HG03442 (cell line): ENCODE data around the gene SLC4A8.

ENCODE experiments used
- ATAC-seq: cut with Tn5 transposase; IDR thresholded peaks from one replicate; pipeline ENCODE4 v1.9.1; 2021; ENCODE audit warnings: mild to moderate bottlenecking, moderate library complexity; ENCODE audit not compliant: unreplicated experiment

SLC4A8 gene

DNA sequence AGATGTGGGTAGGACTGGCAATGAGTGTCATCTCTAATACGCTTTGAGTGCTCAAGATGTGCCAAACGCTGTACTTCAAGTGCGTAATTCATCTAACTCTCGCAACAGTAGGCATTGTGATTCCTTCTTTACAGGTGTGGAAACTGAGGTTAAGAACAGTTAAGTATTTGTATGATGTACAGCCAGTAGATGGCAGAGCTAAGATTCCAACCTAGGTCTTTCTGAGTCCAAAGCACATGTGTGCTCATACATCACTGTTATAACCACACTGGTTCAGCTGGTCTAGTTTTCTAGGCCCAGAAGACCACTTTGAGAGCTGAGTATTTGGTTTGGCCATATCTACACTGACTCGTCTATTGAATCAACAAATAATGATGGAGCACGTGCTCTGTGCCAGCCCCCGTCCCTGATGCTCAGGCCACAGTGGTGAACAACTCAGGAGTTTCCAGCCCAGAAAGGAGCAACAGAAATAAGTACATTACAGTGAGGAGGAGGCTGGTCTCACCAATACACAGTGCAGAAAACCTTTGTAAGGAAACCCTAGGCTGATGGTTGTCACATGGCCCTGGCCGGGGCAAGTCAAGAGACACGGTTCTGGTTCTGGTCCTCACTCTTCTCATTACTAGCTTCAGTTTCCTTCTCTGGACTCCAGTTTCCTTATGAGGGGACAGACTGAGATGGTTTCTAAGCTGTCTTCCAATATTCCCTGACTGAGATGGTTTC, 97.1 kb downstream of the SLC4A8 start:
- no peak for ATAC-seq

DNA sequence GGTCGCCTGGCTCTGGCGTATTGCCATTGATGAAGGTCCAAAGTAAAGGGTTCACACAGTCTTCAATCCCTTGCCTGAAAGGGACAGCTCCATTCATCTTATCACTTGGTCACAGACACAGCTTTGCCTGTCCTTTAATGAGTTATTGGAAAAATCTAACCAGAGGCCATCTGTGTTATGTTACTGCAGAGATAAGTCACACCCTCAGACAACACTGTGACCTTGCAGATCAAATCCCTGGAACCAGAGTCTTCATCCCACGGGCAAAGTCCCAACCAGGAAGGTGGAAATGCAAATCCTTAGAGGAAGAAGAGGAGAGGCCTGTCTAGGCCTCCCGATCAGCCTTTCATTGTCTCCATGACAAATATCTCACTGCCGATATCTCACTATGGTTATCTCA, 98.1 kb downstream of the SLC4A8 start:
- no peak for ATAC-seq

DNA sequence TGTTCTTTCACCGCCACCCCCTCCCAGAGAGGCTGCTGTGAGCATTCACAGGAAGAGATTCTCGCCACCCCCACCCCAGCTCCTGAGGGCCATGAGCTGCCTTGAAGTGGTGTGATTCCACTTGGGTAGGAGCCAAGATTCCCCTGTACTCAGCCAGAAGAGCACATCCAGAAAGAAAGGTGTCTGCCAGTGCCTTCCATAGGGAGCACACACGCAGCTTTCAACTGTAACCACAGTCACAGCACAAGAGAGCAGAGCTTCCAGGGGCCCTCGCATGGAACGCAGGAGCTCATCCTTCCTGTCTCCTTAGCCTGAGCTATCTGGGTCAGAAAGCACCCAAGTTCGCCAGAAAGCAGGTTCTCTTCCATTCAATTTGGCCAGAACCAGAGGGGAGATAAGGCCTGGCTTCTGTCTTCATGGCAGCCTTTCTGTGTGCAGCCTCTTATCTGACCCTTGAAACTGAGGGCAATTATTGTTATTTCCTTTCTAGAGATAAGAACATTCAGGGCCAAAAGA, 99.8 kb downstream of the SLC4A8 start:
- no peak for ATAC-seq

DNA sequence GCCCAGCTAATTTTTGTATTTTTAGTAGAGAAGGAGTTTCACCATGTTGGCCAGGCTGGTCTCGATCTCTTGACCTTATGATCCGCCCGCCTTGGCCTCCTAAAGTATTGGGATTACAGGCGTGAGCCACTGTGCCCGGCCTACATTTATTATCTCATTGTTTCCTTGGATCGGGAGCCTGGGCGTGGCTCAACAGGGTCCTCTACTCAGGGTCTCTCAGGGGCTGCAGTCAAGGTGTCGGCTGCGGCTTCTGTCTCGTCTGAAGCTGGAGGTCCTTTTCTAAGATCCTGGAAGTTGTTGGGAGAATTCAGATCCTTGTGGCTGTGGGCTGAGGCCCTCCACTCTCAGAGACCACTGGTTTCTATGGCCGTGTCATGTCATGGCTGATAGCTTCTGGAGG, 100.9 kb downstream of the SLC4A8 start:
- no peak for ATAC-seq

DNA sequence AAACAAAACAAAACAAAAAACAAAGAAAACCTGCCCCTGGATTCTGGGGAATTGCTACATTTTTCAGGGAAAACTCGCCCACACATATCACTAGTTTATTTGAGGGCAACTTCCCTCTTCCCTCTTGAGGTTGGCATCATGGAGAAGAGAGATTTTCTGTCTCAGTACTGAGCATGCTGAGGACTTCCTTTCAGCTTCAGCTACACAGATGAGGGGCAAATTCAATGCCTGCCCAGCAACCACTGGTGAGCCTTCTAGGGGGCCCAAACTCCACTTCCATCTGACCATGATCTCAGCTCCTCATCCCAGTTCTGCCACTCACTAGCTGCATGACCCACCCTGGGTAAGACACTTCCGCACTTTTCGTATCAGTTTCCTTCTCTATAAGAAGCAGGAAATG, 103.3 kb downstream of the SLC4A8 start:
- ATAC-seq: no peak

DNA sequence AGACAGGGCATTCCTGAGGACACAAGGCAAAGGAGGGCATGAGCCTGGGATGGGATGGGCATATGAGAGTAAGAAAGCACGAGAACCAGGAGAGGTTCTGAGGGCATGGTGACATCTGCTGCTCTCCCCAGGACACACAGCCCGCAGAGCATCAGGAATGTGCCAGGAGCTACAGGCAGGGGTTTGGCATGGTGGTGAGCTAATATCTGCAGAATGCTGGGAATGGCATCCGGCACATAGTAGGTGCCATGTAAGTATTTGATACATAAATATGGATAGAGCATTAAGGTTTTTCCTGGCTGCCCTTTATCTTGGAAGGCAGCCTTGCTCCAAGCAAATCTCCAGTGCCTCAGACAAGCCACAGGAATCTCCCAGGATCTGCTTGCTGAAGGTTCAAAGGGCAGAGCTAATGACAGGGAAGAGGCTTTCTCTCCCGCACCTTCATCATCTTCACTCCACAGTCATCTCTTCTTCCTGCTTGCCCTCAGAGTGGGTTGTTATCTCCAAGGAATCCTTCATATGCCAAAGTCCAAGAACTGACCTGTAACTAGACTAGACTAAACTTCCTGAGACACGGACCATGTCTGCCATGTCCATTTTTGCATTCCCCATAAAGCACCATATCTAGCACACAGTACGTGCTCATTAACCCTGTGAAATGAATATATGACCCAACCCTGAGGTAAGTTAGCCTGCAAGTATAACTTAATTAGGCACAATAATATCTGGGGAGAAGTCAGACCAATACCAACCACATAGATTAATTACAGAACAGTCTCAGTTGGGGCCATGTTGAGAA, 104.4 kb downstream of the SLC4A8 start:
- no peak for ATAC-seq

DNA sequence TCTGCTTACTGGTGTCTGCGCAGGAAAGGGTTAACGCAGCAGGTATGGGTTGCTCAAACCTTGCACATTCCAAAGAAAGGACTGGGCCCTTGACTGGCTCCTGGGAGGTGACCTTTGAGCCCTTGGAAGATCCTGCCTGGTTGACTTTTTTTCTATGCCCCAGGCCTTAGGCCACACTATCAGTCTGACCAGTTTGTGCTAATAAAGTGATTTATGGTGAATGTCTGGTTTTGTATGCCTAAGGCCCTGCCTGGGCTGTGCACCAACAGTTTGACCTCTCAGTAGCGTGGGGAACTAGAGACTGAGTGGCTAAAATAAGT, 105.0 kb downstream of the SLC4A8 start:
- ATAC-seq: no peak

DNA sequence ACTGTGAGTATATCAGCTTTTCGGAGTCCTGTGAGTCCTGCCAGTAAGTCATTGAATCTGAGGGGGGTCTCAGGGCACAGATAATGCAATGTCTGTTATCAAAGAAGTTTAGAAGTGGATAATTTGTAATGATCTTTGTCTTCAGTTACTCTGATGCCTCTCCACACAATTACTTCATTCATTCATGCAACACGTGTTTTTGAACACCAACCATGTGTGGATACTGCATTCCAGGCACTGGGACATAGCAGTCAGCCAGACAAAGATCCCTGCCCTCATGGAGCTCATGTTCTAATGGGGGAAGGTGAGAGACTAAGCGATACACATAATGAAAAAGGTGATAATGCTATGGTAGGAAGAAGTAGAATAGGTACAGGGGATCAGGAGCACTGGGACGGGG, 105.6 kb downstream of the SLC4A8 start:
- ATAC-seq: no peak

DNA sequence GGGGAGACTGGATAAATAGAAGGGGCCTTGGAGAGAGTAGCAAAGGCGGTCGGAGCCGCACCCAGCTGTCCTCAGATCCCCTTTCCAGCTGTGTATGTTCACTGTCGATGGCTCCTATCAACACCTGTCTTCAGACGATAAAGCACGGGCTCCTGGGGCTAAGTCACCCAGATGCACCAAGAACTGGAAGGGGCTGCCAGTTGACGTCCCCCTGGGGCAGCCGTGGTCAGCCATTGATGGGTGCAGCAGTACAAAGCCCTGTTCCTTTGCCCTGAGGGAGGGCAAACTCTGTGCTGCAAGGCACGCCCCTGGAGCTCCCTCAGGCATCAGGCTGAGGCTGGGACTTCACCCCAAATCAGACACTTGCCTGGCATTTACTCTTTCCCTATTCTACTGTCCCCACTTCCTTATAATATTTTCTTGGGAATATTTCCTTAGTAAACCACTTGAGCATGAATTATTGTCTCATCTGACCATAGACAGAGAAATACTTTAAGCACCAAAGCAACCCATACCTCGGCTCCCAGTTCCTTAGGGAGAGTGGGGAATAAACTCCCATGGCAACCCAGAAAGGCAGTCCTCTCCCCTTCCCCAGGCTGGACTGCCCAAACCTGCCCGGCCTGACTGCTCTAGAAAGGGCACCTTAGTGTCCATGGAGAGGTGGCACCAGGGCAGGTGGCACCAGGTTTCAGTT, 106.8 kb downstream of the SLC4A8 start:
- ATAC-seq: no peak

DNA sequence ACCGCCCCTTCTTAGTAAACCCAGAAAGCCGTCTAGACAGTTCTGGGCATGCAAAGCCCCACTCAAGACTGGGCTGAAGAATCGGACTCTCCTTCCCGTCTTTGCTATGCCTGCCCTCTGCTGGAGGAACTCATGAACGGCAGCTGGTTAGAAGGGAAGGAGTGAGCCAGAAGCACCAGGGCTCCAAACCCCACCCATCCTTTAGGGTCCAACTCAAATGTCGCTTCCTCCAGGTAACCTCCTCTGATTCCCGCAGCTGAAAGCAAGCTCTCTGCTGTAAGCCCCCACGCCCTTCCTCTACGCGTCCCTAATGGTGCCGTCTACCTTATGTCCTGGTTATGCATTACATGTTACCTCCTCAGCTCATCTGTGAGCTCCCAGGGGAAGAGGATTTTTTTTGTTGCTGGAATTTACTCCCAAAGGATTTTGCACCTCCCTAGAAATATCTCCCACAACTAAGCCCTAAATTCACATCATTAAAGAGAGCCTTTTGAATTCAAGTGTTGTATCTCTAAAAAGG, 107.4 kb downstream of the SLC4A8 start:
- ATAC-seq: peak; percentile 72

DNA sequence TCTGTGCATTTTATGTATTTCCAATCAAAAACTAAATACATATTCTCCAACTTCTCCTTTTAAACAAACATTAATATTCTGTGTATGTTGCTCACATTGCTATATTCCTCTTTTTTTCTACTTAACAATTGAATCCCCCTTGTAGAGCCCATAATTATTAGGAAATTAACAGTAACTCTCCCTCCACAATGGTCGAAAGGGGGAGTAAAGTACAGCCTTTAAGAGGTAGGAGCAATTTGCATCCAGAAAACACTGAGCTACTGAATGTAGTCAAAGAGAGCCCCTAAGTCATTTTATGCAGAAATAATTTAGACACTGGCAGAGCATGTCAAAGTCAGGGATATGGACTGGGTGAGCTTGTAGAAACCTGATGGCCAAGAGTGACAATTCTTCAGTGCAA, 109.2 kb downstream of the SLC4A8 start:
- no peak for ATAC-seq

DNA sequence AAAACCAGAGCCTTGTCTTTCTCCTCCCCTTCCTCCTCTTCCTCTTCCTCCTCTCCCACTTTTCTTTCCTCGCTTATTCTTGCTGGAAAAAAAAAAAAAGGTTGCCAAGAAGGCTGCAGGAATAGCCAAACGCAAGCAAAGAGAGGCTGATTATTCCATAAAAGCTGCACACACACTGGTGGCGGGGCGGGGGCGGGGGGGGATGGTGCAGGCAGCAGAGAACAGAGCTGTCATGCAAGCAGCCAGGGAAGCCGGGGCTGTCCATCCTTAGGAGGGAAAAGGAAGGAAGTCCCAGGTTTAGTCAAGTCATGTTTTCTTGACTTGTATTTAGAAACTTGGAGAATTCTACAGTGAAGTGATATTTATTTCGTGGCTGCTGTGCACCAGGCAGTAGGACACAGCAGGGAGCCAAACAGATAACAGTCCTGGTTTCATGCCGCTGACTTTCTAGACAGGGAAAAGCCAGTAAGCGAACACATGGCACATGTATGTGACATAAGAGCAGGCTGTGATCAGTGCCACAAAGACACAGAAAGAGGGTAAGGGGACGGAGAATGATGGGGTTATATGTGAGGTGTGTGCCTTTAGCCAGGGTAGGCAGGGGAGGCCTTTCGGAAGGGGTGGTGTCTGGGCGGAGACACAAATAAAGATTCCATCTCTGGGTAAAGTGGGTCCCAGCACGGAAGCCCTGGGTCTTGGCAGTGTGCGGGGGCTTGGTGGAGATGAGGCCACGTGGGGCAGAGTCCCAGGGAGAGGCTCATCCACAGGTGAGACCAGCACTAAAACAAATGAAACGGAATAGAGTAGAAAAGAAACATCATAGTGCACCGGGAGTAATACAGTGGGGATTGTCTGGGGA, 109.8 kb downstream of the SLC4A8 start:
- no peak for ATAC-seq

DNA sequence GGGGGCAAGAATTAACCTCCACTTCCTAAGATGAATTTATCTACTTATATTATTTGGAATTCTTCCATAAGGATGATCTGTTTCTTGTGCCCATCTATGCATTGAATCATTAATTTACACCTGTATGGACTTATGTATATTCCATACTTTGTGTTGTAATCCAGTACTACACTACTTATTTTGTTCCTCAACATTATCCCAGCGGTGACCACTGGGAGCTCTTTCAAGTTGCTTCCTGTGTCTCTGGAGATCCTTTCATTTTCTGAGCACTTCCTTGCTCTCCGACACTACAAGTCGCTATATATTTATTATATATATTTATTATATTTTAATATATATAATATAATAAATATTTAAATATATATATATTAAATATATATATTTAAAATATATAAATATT, 111.5 kb downstream of the SLC4A8 start:
- ATAC-seq: no peak

DNA sequence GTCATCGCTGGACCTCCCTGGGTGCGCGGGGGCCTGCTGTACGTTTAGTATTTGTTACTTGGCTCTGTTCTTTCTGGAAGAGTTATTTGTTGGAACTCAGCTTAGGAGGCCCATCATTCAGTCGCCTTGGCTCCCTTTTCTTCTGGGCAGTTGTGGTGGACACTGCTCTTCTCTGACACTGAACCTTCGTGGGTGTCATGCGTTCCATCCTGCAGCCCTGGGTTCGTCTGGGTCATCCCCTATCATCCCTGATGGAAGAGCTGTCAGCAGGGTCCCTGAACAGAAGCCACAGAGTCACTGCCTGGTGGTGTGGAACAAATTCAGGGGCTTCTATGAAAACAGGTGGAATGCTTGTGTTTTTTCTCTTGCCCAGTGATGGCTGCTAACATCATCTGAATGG, 113.5 kb downstream of the SLC4A8 start:
- no peak for ATAC-seq

DNA sequence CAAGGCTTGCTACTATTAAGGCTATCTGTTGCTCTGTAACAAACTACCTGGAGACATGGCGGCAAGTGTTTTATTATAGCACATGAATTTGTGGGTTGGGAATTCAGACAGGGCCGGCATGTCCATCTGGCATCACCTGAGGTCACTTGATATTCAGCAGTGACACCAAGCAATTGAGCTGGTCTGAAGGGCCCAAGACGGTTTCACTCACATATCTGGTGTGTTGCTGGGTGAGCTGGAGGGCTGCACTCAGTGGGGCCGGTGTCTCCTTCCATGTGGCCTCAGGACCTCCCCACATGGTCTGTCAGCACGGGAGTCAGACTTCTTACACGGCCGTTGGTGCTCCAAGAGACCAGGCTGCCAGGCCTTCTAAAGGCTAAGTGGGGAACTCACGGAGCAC, 114.0 kb downstream of the SLC4A8 start:
- no peak for ATAC-seq

DNA sequence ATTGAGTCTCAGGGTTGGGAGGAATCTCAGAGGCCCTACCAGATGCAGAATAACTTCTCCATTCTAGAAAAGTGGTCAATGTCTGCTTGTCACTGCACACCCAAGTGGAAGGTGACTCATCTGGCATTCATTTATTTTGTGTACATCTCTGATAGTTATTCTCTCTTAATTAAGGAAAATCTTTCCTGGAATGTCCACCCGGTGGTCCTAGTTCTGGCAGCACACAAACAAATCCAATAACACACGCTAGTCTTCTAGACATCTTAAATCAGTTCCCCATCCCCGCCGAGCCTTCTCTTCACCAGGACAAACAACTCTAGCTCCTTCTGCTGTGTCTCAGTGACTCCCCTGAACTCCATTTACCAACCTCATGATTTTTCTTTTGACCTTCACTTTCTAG, 116.4 kb downstream of the SLC4A8 start:
- no peak for ATAC-seq

DNA sequence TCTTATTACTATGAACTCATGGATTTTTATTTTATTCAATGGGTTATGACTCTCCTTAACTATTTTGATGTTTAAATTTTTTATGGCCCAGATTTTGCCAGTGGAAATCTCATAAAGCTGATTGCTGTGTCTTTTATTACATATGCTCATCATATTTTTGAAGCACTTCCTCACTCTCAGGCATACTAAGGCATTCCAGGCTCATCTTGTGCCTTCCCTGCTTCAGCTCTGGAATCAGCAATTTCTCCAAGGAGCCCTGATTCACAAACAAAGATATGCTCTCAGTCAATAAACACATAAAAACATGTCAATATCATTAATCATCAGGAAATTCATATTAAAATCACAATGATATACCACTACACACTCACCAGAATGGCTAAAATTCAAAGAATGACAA, 121.5 kb downstream of the SLC4A8 start:
- ATAC-seq: no peak

DNA sequence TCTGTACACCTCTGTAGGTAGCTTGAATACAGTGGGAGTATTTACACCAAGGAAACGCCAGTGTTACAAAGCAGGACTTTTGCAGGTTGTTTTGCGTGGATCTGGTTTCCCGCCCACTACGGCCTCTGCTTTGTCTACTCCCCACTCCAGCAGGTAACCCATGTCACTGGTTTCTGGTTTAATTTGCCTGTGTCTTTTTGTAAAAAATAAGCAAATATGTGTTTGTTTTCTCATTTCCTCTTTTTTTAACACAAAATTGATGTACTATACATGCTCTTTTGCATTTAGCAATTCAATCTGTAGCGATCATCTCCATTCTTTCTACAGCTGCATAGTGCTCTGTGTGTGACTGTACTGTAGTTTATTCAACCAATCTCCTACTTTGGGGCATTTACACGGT, 123.0 kb downstream of the SLC4A8 start:
- ATAC-seq: no peak

DNA sequence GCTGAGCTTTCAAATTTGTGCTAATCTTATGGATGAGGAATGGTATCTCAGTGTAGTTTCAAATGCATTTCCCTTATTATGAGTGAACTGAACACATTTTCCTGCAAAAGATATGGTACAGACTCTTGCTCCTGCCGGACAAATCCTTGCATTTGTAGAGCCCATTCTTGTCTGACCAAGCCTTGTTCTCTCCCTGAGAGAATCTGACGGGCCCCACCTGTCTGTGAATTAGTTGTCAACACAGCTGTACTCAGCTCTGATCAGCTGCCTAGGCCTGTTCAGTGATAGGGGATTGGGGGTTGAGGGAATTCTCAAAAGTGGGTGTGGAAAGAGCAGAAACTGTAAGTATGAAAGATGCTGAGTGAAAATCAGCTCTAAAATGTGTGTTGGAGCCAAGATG, 123.6 kb downstream of the SLC4A8 start:
- ATAC-seq: no peak

DNA sequence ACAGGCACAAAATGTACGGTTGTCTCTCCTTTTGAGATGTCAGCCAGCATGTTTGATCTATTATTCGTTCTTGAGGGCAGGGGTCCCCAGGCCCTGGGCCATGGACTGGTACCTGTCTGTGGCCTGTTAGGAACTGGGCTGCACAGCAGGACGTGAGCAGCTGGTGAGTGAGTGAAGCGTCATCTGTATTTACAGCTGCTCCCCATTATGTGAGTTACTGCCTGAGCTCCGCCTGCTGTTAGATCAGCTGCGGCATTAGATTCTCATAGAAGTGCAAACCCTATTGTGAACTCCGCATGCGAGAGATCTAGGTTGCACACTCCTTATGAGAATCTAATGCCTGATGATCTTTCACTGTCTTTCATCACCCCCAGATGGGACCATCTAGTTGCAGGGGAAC, 125.0 kb downstream of the SLC4A8 start:
- ATAC-seq: no peak
